Stimulated activated CD4-positive, alpha-beta T cell treated with anti-CD3 and anti-CD28 coated beads, Interleukin-1b, Interleukin-23, amount 100 ng/mL, for 4 hours (primary cell): Measurements from ENCODE around the gene SLC6A8.
"Not testable (repeated sequence)": the region's sequence is repeated elsewhere in the genome, so short reads cannot be mapped to it uniquely, and the experiment has no call there.

ENCODE experiments used
- DNase-seq, 2 donors: peaks; one replicate each; pipeline ENCODE4 v3.0.0-alpha.2; 2020; ENCODE audit warnings: low read depth in 2 of 2

The SLC6A8 gene

DNA sequence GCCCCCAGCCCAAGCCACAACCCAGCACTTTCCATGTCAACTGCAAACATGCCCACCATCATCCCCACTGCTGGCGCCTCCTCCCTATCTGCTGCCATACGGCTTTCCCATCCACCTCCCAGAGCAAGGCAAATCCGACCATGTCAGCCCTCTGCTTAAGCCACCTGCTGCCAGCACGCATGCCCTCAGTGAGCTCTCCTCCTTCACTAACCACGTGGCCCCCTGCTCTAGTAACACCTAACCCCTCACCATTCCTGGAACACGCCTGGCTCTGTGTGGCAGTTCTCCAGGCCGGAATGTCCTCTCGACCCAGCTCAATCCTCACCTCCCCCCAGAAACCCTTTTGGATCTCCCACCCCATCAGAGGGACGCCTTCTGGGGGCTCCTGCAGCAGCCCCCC is 19.1 kb downstream of the SLC6A8 start:
- DNase-seq, result no peak

GRCh38 chrX:153707406-153707805 is 19.7 kb downstream of the SLC6A8 start:
- DNase-seq, result no peak

- DNase-seq, result no peak
These were observed 20.7 kb downstream of the SLC6A8 start for GRCh38 chrX:153708415-153708814.

DNA sequence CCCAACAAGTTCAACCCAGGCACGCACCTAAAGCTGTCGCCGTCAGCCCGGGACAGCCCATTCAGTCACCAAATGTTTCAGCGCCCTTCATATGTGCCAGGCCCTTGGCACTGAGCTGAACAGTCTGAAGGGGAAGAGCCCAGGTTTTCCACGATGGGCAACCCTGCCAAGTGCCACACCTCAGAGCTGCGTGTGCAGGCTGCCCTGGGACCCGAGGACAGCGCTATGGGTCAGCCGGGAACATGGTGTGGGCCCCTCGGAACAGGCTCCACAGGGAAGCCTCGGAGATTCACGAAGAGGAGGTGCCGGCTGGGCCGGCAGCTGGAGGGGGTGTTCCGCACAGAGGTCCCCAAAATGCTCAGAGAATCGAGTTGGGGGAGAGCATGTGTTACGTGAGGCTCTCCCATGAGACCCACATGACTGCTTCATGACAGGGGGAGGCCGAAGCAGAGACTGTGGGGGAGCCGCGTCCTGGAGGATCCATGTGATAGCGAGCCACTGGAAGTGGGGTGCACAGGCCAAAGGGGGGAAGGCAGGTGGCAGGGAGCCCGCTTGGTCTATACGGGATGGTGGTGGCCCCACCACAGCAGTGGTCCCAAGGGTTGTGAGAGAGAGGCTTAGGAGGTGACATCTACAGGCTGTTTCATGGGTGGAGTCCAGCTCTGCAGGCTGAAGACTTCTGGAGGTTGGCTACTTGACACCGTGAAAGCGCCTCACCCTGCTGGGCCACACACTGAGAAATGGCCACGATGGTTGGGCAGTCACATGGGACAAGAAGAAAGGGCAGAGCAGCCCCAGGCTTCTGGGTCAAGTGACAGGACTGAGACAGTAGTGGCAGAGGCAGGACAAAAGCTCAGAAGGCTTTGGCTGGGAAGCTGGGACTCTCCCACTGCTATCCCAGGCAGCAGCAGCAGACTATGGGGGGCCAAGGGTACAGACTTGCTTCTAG is 22.3 kb downstream of the SLC6A8 start:
- no peak for DNase-seq

DNA sequence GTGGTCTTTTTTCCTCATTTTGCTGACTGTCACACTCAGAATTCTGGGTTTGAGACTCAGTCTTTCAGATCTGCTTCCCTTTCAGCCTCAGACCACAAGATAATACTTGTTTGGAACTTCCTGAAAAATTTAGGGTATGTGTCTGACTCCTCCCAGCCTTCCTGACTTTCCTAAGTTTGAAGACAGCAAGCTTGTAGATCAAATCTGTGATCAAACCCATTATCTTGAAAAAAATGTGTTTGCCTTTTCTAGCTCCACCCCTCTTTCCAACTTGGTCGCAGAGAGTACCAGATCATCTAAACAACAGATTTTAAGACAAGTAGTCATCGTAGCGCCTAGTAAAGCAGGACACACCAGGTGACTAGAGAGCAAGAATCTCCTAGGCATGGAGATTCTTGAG is 26.5 kb downstream of the SLC6A8 start:
- DNase-seq, result no peak

- no peak for DNase-seq
These were observed 29.7 kb downstream of the SLC6A8 start for GRCh38 chrX:153717445-153717844.

GRCh38 chrX:153719238-153719637 is 31.5 kb downstream of the SLC6A8 start:
- DNase-seq, result no peak

- no peak for DNase-seq
These were observed 32.0 kb downstream of the SLC6A8 start for GRCh38 chrX:153719701-153720100.

DNA sequence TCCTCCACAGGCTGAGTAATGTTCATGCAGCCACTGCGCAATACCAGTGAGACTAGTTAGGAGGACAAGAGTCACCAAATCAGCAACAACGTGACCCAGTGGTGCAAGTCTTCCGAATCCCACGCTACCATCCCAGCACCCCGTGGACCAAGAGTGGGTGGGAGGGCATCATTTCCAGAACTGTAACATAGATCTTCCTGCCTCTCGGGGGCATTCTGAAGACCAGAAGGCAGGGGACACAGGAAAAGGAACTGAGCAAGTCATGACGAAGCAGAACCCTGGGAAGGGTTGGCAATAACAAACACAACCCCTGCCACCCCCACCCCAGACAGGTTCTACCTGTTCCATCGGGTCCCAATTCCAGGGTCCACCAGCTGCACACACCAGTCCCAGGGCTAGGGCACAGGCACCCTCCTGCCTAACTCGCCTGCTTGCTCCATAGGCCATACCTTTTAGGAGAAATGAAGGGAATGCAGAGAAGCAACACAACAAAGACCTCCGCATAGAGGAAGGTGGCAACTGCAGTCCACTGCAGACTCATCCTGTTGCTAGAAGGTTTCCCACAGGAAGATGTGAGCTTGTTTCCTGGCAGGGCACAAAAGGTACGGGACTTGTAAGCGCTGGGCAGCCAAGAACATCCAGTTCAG is 35.1 kb downstream of the SLC6A8 start:
- no peak for DNase-seq

DNA sequence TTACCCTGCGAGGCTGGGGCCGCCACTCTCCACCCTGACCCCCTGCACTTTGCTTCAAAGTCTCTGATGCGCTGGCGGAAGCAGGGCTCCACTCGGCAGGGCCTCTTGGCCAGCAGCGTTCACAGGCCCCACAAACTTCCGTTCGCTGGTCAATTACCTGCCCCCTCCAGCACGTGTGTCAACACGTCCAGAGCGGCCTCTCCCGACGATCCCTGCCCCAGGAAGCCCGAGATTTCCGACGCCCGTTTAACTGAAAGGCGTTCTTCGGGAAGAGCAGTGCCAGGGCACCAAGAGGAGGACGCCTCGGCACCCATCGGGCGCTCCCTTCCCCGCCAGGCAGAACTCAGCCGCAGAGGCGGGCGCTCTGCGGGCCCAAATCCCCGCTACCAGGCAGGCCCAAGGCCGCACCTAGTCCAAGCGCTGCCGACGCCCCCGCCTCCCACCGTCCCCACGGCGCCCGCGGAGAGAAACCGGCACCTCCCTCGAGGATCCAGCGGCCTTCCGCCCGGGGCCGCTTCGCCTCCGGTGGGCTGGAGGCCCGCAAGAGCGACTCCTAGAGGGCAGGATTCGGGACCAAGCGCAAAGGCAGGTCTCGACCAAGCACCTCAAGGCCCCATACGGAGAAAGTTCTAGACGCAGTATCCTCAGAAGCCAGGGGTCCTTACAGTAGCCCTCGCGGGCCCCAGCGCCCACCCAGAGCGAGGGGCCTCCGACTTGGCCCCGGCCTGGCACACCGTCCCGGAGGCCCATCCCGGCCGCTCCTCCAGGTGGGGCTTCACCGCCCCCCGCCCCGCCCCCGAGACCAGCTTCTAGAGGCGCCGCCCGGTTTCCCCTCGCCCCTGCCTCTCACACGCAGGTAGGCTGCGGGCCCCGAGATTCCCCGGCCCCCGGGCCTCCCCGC is 35.9 kb downstream of the SLC6A8 start:
- peak in 1 of 2 donors; percentile 62 for DNase-seq

DNA sequence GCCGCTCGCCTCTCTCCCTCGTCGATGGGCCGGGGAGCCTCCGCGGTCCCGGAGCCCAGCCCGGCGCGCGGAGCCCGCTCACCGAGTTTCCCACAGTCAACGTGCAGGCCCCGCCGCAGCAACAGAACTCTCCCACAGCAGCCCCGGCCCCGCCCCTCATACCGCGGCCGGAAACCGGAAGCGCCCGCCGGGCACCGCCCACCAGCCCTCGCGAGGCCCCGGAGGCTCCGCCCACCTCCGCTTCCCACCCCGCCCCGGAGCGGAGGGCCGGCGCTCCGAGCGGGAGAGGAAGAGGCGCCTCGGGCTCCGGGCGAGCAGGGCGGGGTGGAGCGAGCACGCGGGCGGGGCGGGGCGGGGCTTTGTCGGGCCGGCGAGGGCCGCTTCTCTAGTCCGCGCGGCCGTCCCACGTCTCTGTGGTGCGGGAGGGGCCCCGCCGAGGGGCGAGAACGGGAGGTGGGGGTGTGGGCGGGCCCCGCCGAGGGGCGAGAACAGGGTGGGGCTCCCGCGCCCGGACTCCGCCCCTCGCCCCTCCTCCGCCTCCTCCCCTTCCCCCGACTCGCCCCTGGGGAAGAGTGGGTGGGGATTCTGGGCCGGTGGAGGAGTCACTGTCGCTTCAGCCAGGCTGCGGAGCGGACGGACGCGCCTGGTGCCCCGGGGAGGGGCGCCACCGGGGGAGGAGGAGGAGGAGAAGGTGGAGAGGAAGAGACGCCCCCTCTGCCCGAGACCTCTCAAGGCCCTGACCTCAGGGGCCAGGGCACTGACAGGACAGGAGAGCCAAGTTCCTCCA is 36.7 kb downstream of the SLC6A8 start, which contains the start of the genes ABCD1 and BCAP31:
Gene ABCD1, plus strand, starts transcription at position 605 of the 787 bp plus-strand sequence. CDS start 411 bp downstream, outside the sequence.
Gene BCAP31, minus strand, starts transcription at position 136 of the 787 bp plus-strand sequence. CDS start 1,143 bp downstream, outside the sequence.
- DNase-seq, result peak; percentile 81 to 85

DNA sequence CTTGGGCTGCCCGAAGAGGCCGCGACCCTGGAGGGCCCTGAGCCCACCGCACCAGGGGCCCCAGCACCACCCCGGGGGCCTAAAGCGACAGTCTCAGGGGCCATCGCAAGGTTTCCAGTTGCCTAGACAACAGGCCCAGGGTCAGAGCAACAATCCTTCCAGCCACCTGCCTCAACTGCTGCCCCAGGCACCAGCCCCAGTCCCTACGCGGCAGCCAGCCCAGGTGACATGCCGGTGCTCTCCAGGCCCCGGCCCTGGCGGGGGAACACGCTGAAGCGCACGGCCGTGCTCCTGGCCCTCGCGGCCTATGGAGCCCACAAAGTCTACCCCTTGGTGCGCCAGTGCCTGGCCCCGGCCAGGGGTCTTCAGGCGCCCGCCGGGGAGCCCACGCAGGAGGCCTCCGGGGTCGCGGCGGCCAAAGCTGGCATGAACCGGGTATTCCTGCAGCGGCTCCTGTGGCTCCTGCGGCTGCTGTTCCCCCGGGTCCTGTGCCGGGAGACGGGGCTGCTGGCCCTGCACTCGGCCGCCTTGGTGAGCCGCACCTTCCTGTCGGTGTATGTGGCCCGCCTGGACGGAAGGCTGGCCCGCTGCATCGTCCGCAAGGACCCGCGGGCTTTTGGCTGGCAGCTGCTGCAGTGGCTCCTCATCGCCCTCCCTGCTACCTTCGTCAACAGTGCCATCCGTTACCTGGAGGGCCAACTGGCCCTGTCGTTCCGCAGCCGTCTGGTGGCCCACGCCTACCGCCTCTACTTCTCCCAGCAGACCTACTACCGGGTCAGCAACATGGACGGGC is 37.5 kb downstream of the SLC6A8 start:
- DNase-seq, result no peak

GRCh38 chrX:153725832-153726285 is 38.1 kb downstream of the SLC6A8 start:
- DNase-seq, result no peak

- DNase-seq, result no peak
These were observed 38.8 kb downstream of the SLC6A8 start for GRCh38 chrX:153726286-153727122.

GRCh38 chrX:153727123-153727931 is 39.6 kb downstream of the SLC6A8 start:
- DNase-seq, result no peak

DNA sequence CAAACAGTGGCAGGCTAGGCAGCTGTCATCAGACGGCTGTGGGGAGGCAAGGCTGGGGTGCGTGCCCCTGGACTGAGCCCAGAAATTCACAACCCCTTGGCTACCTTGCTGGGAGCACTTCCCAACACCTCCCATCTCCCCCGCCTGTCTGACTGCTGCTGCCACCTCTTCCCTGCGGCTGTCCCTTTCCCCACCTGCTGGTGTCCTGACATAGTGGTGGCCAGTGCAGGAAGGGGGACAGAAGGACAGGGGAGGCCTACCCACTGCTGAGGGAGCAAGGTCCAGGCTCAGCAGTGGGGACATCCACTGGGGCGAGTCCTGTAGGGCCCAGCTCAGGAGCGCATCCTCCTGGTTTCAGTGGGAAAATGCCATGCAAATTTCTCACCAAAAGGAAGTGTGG is 40.4 kb downstream of the SLC6A8 start:
- no peak for DNase-seq

DNA sequence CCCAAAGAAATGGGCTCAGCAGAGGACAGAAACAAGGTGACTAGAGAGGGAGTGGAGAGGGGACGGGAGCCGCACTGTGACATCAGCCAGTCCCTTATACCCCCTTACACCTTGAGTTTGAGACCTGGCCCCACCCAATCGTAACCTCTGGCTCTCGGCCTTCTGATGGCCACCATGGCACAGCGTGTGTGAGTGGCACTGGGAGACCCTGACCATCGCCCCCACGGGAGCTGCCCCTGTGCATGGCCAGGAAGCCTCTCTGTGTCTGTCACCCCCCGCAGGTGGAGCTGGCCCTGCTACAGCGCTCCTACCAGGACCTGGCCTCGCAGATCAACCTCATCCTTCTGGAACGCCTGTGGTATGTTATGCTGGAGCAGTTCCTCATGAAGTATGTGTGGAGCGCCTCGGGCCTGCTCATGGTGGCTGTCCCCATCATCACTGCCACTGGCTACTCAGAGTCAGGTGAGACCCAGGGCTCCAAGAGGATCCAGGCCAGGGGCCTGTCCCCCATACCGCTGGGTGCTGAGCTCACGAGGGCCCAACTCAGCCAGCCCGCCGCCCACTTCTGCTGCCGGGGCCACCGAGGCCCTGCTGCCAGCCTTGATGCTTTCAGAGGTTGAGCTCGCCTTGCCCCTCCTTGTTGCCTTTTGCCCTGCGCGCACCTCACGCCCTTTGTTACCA is 41.4 kb downstream of the SLC6A8 start:
- DNase-seq, result no peak

DNA sequence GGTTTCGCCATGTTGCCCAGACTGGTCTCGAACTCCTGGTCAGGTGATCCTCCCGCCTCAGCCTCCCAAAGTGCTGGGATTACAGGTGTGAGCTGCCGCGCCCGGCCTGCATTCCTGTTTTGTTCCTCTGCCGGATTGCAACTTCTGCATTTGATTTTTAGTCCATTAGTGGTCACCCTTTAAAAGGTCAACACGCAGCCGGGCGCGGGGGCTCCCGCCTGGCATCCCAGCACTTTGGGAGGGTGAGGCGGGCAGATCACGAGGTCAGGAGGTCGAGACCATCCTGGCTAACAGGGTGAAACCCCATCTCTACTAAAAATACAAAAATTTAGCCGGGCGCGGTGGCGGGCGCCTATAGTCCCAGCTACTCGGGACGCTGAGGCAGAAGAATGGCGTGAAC is 42.4 kb downstream of the SLC6A8 start:
- not testable (repeated sequence) for DNase-seq
